NCI-H2196 treated with DMSO at 0.1 percent for 48 hours (cell line): ENCODE data around the gene NSUN3.
"Not testable (repeated sequence)": the region's sequence is repeated elsewhere in the genome, so short reads cannot be mapped to it uniquely, and the experiment has no call there.

Experiments used
- DNase-seq: peaks from one replicate; lab custom pipeline; 2025; ENCODE audit not compliant: unreplicated experiment; lab: John Stamatoyannopoulos, UW

Gene NSUN3

GRCh38 chr3:94066506-94067500, 3.9 kb downstream of the NSUN3 start:
- DNase-seq = no peak

- peak; percentile 54 for DNase-seq
Measured at GRCh38 chr3:94069194-94069813, 6.4 kb downstream of the NSUN3 start.

- DNase-seq = no peak
Measured at GRCh38 chr3:94070341-94070911, 7.6 kb downstream of the NSUN3 start.

GRCh38 chr3:94071713-94072284, 8.9 kb downstream of the NSUN3 start:
- no peak for DNase-seq

GRCh38 chr3:94076055-94076454, 13.2 kb downstream of the NSUN3 start:
- no peak for DNase-seq

- not testable (repeated sequence) for DNase-seq
Measured at GRCh38 chr3:94080552-94080951, 17.7 kb downstream of the NSUN3 start.

- no peak for DNase-seq
Measured at GRCh38 chr3:94081884-94082283, 19.0 kb downstream of the NSUN3 start.

GRCh38 chr3:94082391-94082937, 19.6 kb downstream of the NSUN3 start:
- peak; percentile 19 for DNase-seq

GRCh38 chr3:94083261-94083660, 20.4 kb downstream of the NSUN3 start:
- no peak for DNase-seq

- DNase-seq = no peak
Measured at GRCh38 chr3:94089126-94089525, 26.3 kb downstream of the NSUN3 start.

GRCh38 chr3:94092086-94092485, 29.2 kb downstream of the NSUN3 start:
- no peak for DNase-seq

GRCh38 chr3:94093151-94093550, 30.3 kb downstream of the NSUN3 start:
- no peak for DNase-seq

GRCh38 chr3:94095111-94095510, 32.2 kb downstream of the NSUN3 start:
- no peak for DNase-seq

- DNase-seq = no peak
Measured at GRCh38 chr3:94098452-94098851, 35.6 kb downstream of the NSUN3 start.

- no peak for DNase-seq
Measured at GRCh38 chr3:94099311-94099710, 36.5 kb downstream of the NSUN3 start.

- DNase-seq = no peak
Measured at GRCh38 chr3:94101860-94102259, 39.0 kb downstream of the NSUN3 start.

- no peak for DNase-seq
Measured at GRCh38 chr3:94106268-94106667, 43.4 kb downstream of the NSUN3 start.

GRCh38 chr3:94110232-94110631, 47.4 kb downstream of the NSUN3 start:
- DNase-seq = not testable (repeated sequence)

GRCh38 chr3:94110854-94111253, 48.0 kb downstream of the NSUN3 start:
- no peak for DNase-seq

GRCh38 chr3:94114666-94115065, 51.8 kb downstream of the NSUN3 start:
- DNase-seq = no peak

- DNase-seq = no peak
Measured at GRCh38 chr3:94115482-94115881, 52.6 kb downstream of the NSUN3 start.
